Measurements from ENCODE around the gene PRKRIP1. TPM values are rescaled to one million over a fixed set of nuclear protein-coding genes. Genes with fewer than 3 reads are reported as not detected.

The PRKRIP1 gene
- total and polyA plus RNA-seq, 2 experiments from 2014 or later = 25.5 to 29.1 TPM

DNA sequence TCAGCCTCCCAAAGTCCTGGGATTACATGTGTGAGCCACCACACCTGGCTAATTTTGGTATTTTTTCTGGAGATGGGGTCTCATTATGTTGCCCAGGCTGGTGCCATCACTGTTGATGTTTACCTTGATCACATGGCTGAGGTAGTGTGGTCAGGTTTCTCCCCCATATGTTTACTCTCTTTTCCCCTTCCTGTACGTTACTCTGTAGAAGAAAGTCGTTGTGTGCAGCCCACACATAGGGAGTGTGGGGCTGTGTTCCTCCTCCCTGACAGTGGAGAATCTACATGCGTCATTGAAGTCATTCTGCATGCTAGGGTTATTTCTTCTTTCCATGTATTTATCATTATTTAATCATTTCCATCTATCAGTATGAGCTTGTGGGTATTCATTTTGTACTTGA is 20.9 kb downstream of the PRKRIP1 start:
- Histone ChIP-seq H3K9me2 (ENCODE audit: insufficient read depth) (no peaks in the 10 kb centered on the region), H3K27ac (ENCODE audit: low read depth) (no peak overlapping the region), H3K4me1 (ENCODE audit: insufficient read depth) (no peaks in the 10 kb centered on the region), H3K27me3 (ENCODE audit: insufficient read depth) (no peaks in the 10 kb centered on the region), H3F3A (replicated peaks; ENCODE audit: low read depth) (peaks cover 3% of the 10 kb centered on the region), H4K20me1 (replicated peaks; ENCODE audit: insufficient read depth) (peaks cover 10% of the 10 kb centered on the region), H3K36me3 (ENCODE audit: insufficient read depth) (peaks cover 22% of the 10 kb centered on the region), H2AFZ (no peak overlapping the region), H3K4me3 (no peak overlapping the region), H3K4me2 (no peak overlapping the region), H3K79me2 (replicated peaks; ENCODE audit: insufficient read depth) (peaks cover 3% of the 10 kb centered on the region; the same call in 1 of the 2 replicates)
- Mint-ChIP-seq H3K4me1 (peaks cover 7% of the 10 kb centered on the region; the same call in 2 of the 3 replicates), H3K4me3 (no peak overlapping the region), H3K27me3 (ENCODE audit: insufficient read depth, low read depth, poor library complexity) (peaks cover 12% of the 10 kb centered on the region), H3K36me3 (ENCODE audit: low read depth) (peaks cover 53% of the 10 kb centered on the region), H3K27ac (no peak overlapping the region), H3K9me3 (no peaks in the 10 kb centered on the region)
- TF ChIP-seq ZNF331 (CRISPR knock-in tag; IDR thresholded peaks at IDR 0.05; ENCODE audit: low read depth) = no peak
- TF ChIP-seq POLR2AphosphoS5 (IDR thresholded peaks at IDR 0.05; ENCODE audit: low read depth) = no peak
- TF ChIP-seq ZNF114 (CRISPR knock-in tag; IDR thresholded peaks at IDR 0.05) = no peak
- TF ChIP-seq CREB1 (CRISPR knock-in tag; IDR thresholded peaks at IDR 0.05; ENCODE audit: low read depth) = no peak
- TF ChIP-seq, protein P1, sequence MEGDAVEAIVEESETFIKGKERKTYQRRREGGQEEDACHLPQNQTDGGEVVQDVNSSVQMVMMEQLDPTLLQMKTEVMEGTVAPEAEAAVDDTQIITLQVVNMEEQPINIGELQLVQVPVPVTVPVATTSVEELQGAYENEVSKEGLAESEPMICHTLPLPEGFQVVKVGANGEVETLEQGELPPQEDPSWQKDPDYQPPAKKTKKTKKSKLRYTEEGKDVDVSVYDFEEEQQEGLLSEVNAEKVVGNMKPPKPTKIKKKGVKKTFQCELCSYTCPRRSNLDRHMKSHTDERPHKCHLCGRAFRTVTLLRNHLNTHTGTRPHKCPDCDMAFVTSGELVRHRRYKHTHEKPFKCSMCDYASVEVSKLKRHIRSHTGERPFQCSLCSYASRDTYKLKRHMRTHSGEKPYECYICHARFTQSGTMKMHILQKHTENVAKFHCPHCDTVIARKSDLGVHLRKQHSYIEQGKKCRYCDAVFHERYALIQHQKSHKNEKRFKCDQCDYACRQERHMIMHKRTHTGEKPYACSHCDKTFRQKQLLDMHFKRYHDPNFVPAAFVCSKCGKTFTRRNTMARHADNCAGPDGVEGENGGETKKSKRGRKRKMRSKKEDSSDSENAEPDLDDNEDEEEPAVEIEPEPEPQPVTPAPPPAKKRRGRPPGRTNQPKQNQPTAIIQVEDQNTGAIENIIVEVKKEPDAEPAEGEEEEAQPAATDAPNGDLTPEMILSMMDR (conservative IDR thresholded peaks at IDR 0.05; ENCODE audit: low read depth in 2 of 2) = no peak
- TF ChIP-seq EZH2 (IDR thresholded peaks at IDR 0.05; ENCODE audit: low read depth, unreplicated experiment) = no peak
- TF ChIP-seq EZH2phosphoT487 (IDR thresholded peaks at IDR 0.05; ENCODE audit: unreplicated experiment) = no peak
- TF ChIP-seq, protein P2, sequence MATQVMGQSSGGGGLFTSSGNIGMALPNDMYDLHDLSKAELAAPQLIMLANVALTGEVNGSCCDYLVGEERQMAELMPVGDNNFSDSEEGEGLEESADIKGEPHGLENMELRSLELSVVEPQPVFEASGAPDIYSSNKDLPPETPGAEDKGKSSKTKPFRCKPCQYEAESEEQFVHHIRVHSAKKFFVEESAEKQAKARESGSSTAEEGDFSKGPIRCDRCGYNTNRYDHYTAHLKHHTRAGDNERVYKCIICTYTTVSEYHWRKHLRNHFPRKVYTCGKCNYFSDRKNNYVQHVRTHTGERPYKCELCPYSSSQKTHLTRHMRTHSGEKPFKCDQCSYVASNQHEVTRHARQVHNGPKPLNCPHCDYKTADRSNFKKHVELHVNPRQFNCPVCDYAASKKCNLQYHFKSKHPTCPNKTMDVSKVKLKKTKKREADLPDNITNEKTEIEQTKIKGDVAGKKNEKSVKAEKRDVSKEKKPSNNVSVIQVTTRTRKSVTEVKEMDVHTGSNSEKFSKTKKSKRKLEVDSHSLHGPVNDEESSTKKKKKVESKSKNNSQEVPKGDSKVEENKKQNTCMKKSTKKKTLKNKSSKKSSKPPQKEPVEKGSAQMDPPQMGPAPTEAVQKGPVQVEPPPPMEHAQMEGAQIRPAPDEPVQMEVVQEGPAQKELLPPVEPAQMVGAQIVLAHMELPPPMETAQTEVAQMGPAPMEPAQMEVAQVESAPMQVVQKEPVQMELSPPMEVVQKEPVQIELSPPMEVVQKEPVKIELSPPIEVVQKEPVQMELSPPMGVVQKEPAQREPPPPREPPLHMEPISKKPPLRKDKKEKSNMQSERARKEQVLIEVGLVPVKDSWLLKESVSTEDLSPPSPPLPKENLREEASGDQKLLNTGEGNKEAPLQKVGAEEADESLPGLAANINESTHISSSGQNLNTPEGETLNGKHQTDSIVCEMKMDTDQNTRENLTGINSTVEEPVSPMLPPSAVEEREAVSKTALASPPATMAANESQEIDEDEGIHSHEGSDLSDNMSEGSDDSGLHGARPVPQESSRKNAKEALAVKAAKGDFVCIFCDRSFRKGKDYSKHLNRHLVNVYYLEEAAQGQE (IDR thresholded peaks at IDR 0.05; ENCODE audit: unreplicated experiment) = no peak
- TF ChIP-seq JUNB (IDR thresholded peaks at IDR 0.05; ENCODE audit: unreplicated experiment) = no peak
- TF ChIP-seq, protein P3, sequence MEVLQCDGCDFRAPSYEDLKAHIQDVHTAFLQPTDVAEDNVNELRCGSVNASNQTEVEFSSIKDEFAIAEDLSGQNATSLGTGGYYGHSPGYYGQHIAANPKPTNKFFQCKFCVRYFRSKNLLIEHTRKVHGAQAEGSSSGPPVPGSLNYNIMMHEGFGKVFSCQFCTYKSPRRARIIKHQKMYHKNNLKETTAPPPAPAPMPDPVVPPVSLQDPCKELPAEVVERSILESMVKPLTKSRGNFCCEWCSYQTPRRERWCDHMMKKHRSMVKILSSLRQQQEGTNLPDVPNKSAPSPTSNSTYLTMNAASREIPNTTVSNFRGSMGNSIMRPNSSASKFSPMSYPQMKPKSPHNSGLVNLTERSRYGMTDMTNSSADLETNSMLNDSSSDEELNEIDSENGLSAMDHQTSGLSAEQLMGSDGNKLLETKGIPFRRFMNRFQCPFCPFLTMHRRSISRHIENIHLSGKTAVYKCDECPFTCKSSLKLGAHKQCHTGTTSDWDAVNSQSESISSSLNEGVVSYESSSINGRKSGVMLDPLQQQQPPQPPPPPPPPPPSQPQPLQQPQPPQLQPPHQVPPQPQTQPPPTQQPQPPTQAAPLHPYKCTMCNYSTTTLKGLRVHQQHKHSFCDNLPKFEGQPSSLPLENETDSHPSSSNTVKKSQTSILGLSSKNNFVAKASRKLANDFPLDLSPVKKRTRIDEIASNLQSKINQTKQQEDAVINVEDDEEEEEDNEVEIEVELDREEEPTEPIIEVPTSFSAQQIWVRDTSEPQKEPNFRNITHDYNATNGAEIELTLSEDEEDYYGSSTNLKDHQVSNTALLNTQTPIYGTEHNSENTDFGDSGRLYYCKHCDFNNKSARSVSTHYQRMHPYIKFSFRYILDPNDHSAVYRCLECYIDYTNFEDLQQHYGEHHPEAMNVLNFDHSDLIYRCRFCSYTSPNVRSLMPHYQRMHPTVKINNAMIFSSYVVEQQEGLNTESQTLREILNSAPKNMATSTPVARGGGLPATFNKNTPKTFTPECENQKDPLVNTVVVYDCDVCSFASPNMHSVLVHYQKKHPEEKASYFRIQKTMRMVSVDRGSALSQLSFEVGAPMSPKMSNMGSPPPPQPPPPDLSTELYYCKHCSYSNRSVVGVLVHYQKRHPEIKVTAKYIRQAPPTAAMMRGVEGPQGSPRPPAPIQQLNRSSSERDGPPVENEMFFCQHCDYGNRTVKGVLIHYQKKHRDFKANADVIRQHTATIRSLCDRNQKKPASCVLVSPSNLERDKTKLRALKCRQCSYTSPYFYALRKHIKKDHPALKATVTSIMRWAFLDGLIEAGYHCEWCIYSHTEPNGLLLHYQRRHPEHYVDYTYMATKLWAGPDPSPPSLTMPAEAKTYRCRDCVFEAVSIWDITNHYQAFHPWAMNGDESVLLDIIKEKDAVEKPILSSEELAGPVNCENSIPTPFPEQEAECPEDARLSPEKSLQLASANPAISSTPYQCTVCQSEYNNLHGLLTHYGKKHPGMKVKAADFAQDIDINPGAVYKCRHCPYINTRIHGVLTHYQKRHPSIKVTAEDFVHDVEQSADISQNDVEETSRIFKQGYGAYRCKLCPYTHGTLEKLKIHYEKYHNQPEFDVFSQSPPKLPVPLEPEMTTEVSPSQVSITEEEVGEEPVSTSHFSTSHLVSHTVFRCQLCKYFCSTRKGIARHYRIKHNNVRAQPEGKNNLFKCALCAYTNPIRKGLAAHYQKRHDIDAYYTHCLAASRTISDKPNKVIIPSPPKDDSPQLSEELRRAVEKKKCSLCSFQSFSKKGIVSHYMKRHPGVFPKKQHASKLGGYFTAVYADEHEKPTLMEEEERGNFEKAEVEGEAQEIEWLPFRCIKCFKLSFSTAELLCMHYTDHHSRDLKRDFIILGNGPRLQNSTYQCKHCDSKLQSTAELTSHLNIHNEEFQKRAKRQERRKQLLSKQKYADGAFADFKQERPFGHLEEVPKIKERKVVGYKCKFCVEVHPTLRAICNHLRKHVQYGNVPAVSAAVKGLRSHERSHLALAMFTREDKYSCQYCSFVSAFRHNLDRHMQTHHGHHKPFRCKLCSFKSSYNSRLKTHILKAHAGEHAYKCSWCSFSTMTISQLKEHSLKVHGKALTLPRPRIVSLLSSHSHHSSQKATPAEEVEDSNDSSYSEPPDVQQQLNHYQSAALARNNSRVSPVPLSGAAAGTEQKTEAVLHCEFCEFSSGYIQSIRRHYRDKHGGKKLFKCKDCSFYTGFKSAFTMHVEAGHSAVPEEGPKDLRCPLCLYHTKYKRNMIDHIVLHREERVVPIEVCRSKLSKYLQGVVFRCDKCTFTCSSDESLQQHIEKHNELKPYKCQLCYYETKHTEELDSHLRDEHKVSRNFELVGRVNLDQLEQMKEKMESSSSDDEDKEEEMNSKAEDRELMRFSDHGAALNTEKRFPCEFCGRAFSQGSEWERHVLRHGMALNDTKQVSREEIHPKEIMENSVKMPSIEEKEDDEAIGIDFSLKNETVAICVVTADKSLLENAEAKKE (CRISPR knock-in tag; IDR thresholded peaks at IDR 0.05) = no peak
- no peak for TF ChIP-seq STAT1 (IDR thresholded peaks at IDR 0.05; ENCODE audit: unreplicated experiment)
- TF ChIP-seq NANOG (IDR thresholded peaks at IDR 0.05; ENCODE audit: borderline replicate concordance) = no peak
- TF ChIP-seq, protein P4, sequence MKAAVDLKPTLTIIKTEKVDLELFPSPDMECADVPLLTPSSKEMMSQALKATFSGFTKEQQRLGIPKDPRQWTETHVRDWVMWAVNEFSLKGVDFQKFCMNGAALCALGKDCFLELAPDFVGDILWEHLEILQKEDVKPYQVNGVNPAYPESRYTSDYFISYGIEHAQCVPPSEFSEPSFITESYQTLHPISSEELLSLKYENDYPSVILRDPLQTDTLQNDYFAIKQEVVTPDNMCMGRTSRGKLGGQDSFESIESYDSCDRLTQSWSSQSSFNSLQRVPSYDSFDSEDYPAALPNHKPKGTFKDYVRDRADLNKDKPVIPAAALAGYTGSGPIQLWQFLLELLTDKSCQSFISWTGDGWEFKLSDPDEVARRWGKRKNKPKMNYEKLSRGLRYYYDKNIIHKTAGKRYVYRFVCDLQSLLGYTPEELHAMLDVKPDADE (IDR thresholded peaks at IDR 0.05) = no peak
- DNase-seq (ENCODE audit: low spot score) = no peak
- no peak for ATAC-seq

All from GM23338 (cell line).